Stimulated activated naive CD8-positive, alpha-beta T cell treated with anti-CD3 and anti-CD28 coated beads, Interleukin-15, Interleukin-2, amounts not matched to agents 100 ng/mL and 50 ng/mL, for 24 hours (primary cell): ENCODE data around the gene A1BG.

Source experiments
- H3K27ac Mint-ChIP-seq: one replicate; pipeline ENCODE4 v1.8.0; 2021; ENCODE audit warnings: mild to moderate bottlenecking, mixed read lengths
- H3K27me3 Mint-ChIP-seq: one replicate; pipeline ENCODE4 v1.8.0; 2021; ENCODE audit warnings: mixed read lengths
- H3K36me3 Mint-ChIP-seq: one replicate; pipeline ENCODE4 v1.8.0; 2021; ENCODE audit warnings: low read depth, mixed read lengths
- H3K4me1 Mint-ChIP-seq: one replicate; pipeline ENCODE4 v1.8.0; 2021; ENCODE audit warnings: low read depth, mixed read lengths
- H3K4me3 Mint-ChIP-seq: one replicate; pipeline ENCODE4 v1.8.0; 2021; ENCODE audit warnings: mild to moderate bottlenecking, mixed read lengths
- H3K9me3 Mint-ChIP-seq: one replicate; pipeline ENCODE4 v1.8.0; 2021; ENCODE audit warnings: mixed read lengths

Gene A1BG

GRCh38 chr19:58393725-58394033 is 40.4 kb upstream of the A1BG start:
- H3K9me3 Mint-ChIP-seq, result no peaks in the 10 kb centered on the region
- peaks cover 42% of the 10 kb centered on the region for H3K4me1 Mint-ChIP-seq
- peaks cover 56% of the 10 kb centered on the region for H3K36me3 Mint-ChIP-seq
- no peak overlapping the region for H3K4me3 Mint-ChIP-seq
- no peak overlapping the region for H3K27ac Mint-ChIP-seq
- no peaks in the 10 kb centered on the region for H3K27me3 Mint-ChIP-seq

- peaks cover 62% of the 10 kb centered on the region for H3K36me3 Mint-ChIP-seq
- peaks cover 47% of the 10 kb centered on the region for H3K4me1 Mint-ChIP-seq
- no peaks in the 10 kb centered on the region for H3K27me3 Mint-ChIP-seq
- no peaks in the 10 kb centered on the region for H3K9me3 Mint-ChIP-seq
- no peak overlapping the region for H3K27ac Mint-ChIP-seq
- no peak overlapping the region for H3K4me3 Mint-ChIP-seq
These were observed 39.8 kb upstream of the A1BG start for GRCh38 chr19:58392945-58393724.

GRCh38 chr19:58388175-58388526 is 34.9 kb upstream of the A1BG start:
- H3K27ac Mint-ChIP-seq, result peak overlapping the region; percentile 97
- peaks cover 56% of the 10 kb centered on the region for H3K36me3 Mint-ChIP-seq
- no peaks in the 10 kb centered on the region for H3K9me3 Mint-ChIP-seq
- peaks cover 56% of the 10 kb centered on the region for H3K4me1 Mint-ChIP-seq
- H3K4me3 Mint-ChIP-seq, result peak overlapping the region; percentile 97
- no peaks in the 10 kb centered on the region for H3K27me3 Mint-ChIP-seq

- Mint-ChIP-seq H3K36me3 (peaks cover 50% of the 10 kb centered on the region), H3K9me3 (no peaks in the 10 kb centered on the region), H3K27me3 (no peaks in the 10 kb centered on the region), H3K27ac (peak overlapping the region; percentile 97), H3K4me1 (peaks cover 51% of the 10 kb centered on the region), H3K4me3 (peak overlapping the region; percentile 97)
These were observed 34.3 kb upstream of the A1BG start for GRCh38 chr19:58387338-58388174.

- Mint-ChIP-seq H3K36me3 (peaks cover 44% of the 10 kb centered on the region), H3K4me1 (peaks cover 52% of the 10 kb centered on the region), H3K4me3 (peak within 1 kb of the TSS; percentile 97)
These were observed 33.5 kb upstream of the A1BG start, which contains the start of gene RPS5 for GRCh38 chr19:58386576-58387337. Gene RPS5 (plus strand): TSS chr19:58387269. CDS start chr19:58388138, 869 bp downstream.

GRCh38 chr19:58385891-58386575 is 32.7 kb upstream of the A1BG start:
- Mint-ChIP-seq H3K4me3 (peak overlapping the region; percentile 97), H3K27ac (peak overlapping the region; percentile 97), H3K36me3 (peaks cover 38% of the 10 kb centered on the region), H3K27me3 (no peaks in the 10 kb centered on the region), H3K4me1 (peaks cover 50% of the 10 kb centered on the region), H3K9me3 (no peaks in the 10 kb centered on the region)

More at GRCh38 chr19:58386576-58387337, 33.5 kb upstream of the A1BG start, which contains the start of gene RPS5:
- Mint-ChIP-seq H3K27ac (peak within 1 kb of the TSS; percentile 97), H3K27me3 (no peaks in the 10 kb centered on the region), H3K9me3 (no peaks in the 10 kb centered on the region)

- peak overlapping the region; percentile 97 for H3K4me3 Mint-ChIP-seq
- no peaks in the 10 kb centered on the region for H3K27me3 Mint-ChIP-seq
- peak overlapping the region; percentile 97 for H3K27ac Mint-ChIP-seq
- H3K36me3 Mint-ChIP-seq, result peaks cover 32% of the 10 kb centered on the region
- peaks cover 45% of the 10 kb centered on the region for H3K4me1 Mint-ChIP-seq
- H3K9me3 Mint-ChIP-seq, result no peaks in the 10 kb centered on the region
These were observed 32.1 kb upstream of the A1BG start for GRCh38 chr19:58385313-58385890.

GRCh38 chr19:58382997-58383603 is 29.8 kb upstream of the A1BG start:
- Mint-ChIP-seq H3K4me1 (peaks cover 37% of the 10 kb centered on the region), H3K4me3 (peak overlapping the region; percentile 4), H3K36me3 (peaks cover 17% of the 10 kb centered on the region), H3K9me3 (no peaks in the 10 kb centered on the region), H3K27ac (no peak overlapping the region), H3K27me3 (no peaks in the 10 kb centered on the region)

- peaks cover 23% of the 10 kb centered on the region for H3K4me1 Mint-ChIP-seq
- no peaks in the 10 kb centered on the region for H3K9me3 Mint-ChIP-seq
- H3K4me3 Mint-ChIP-seq, result peak overlapping the region; percentile 100
- H3K36me3 Mint-ChIP-seq, result peaks cover 4% of the 10 kb centered on the region
- peak overlapping the region; percentile 86 for H3K27ac Mint-ChIP-seq
- H3K27me3 Mint-ChIP-seq, result no peaks in the 10 kb centered on the region
These were observed 28.3 kb upstream of the A1BG start for GRCh38 chr19:58381460-58382212.

GRCh38 chr19:58380662-58381459 is 27.6 kb upstream of the A1BG start, which contains the start of gene ZNF837:
Gene ZNF837 (minus strand): TSS chr19:58381030. CDS start chr19:58369332, 11,698 bp downstream.
- Mint-ChIP-seq H3K36me3 (peaks cover 4% of the 10 kb centered on the region), H3K4me1 (peaks cover 23% of the 10 kb centered on the region), H3K27me3 (no peaks in the 10 kb centered on the region), H3K9me3 (no peaks in the 10 kb centered on the region), H3K4me3 (peak within 1 kb of the TSS; percentile 100), H3K27ac (peak within 1 kb of the TSS; percentile 99)

- Mint-ChIP-seq H3K27me3 (no peaks in the 10 kb centered on the region), H3K4me1 (peaks cover 17% of the 10 kb centered on the region)
These were observed 26.9 kb upstream of the A1BG start for GRCh38 chr19:58380037-58380661.

GRCh38 chr19:58379246-58379645 is 26.0 kb upstream of the A1BG start:
- H3K4me3 Mint-ChIP-seq, result peak overlapping the region; percentile 100
- H3K27me3 Mint-ChIP-seq, result no peaks in the 10 kb centered on the region
- no peaks in the 10 kb centered on the region for H3K9me3 Mint-ChIP-seq
- H3K27ac Mint-ChIP-seq, result peak overlapping the region; percentile 99
- H3K4me1 Mint-ChIP-seq, result peaks cover 18% of the 10 kb centered on the region
- peaks cover 4% of the 10 kb centered on the region for H3K36me3 Mint-ChIP-seq

More at GRCh38 chr19:58380037-58380661, 26.9 kb upstream of the A1BG start:
- no peaks in the 10 kb centered on the region for H3K9me3 Mint-ChIP-seq
- H3K27ac Mint-ChIP-seq, result peak overlapping the region; percentile 99
- H3K4me3 Mint-ChIP-seq, result peak overlapping the region; percentile 100
- peaks cover 4% of the 10 kb centered on the region for H3K36me3 Mint-ChIP-seq
